ENCODE measurements around the gene SLC25A44.

Gene SLC25A44

GRCh38 chr1:156149374-156150332 is 44.3 kb upstream of the SLC25A44 start:
- DNase-seq (ENCODE audit: low read depth in 2 of 2): no peak
- TF ChIP-seq, protein P1, sequence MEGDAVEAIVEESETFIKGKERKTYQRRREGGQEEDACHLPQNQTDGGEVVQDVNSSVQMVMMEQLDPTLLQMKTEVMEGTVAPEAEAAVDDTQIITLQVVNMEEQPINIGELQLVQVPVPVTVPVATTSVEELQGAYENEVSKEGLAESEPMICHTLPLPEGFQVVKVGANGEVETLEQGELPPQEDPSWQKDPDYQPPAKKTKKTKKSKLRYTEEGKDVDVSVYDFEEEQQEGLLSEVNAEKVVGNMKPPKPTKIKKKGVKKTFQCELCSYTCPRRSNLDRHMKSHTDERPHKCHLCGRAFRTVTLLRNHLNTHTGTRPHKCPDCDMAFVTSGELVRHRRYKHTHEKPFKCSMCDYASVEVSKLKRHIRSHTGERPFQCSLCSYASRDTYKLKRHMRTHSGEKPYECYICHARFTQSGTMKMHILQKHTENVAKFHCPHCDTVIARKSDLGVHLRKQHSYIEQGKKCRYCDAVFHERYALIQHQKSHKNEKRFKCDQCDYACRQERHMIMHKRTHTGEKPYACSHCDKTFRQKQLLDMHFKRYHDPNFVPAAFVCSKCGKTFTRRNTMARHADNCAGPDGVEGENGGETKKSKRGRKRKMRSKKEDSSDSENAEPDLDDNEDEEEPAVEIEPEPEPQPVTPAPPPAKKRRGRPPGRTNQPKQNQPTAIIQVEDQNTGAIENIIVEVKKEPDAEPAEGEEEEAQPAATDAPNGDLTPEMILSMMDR (IDR thresholded peaks at IDR 0.05; ENCODE audit: low read depth, low read length): no peak
- H3K4me3 ChIP-seq (replicated peaks in 1 of 2; ENCODE audit: low read depth in 2 of 2, low read length in 2 of 2): no peak overlapping the region

DNA sequence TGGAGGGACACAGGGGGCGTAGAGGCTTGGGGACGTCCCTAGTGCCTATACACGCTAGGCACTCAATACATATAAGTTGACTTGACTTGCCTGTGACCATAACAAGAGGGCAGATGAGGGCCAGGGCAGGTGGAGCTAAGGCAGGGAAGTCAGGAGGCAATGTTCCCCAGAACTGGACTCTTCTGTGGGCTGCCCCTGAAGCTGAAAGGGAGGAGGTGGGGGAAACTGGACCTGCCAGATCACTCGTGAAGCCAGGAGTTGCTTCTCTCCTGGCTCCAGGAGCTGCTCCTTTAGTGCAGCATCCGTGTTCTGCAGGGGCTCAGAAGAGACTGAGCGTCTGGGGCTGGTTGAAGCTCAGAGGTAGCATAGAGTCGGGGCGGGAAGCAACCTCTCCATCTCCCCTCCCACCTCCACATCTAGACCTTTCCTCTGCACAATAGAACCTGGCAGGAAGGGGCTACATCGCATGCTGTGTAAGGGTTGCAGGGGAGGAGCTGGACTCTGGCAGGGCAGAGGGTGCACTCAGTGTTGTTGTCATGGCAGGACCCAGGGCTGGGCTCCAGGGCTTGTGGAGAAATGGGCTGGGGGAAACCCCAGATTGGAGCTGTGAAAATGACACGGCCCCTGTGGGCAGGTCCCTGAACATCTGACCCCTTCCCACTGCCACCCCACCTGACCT is 43.4 kb upstream of the SLC25A44 start:
- TF ChIP-seq, protein P1 (IDR thresholded peaks at IDR 0.05; ENCODE audit: low read depth, low read length): no peak
- no peak overlapping the region for H3K4me3 ChIP-seq (replicated peaks in 1 of 2; ENCODE audit: low read depth in 2 of 2, low read length in 2 of 2)
- no peak for DNase-seq (ENCODE audit: low read depth in 2 of 2)

GRCh38 chr1:156151093-156151688 is 42.7 kb upstream of the SLC25A44 start:
- TF ChIP-seq, protein P1 (IDR thresholded peaks at IDR 0.05; ENCODE audit: low read depth, low read length): no peak
- no peak overlapping the region for H3K4me3 ChIP-seq (replicated peaks in 1 of 2; ENCODE audit: low read depth in 2 of 2, low read length in 2 of 2)
- DNase-seq (ENCODE audit: low read depth in 2 of 2): peak in 1 of 2 donors; percentile 58

GRCh38 chr1:156152628-156153027 is 41.3 kb upstream of the SLC25A44 start:
- TF ChIP-seq, protein P1 (IDR thresholded peaks at IDR 0.05; ENCODE audit: low read depth, low read length): no peak
- no peak overlapping the region for H3K4me3 ChIP-seq (replicated peaks in 1 of 2; ENCODE audit: low read depth in 2 of 2, low read length in 2 of 2)
- DNase-seq (ENCODE audit: low read depth in 2 of 2): no peak

DNA sequence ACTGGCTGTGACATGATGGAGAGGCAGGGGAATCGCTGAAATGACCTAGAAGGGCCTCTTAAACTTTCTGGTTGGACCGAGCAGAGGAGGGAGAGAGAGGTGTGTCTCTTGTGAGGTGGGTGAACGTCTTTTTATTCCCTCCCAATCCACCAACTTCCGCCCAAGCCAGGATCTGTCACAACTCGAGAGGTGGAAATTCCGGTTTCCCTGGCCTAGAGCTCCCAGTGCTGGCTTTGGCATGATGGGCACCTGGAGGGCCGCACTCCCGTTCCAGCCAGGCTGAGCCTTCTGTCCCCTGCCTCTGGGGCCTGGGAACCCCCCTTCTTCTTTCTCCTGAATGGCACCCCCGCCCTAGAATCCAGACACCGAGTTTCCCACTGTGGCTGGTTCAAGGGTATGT is 40.5 kb upstream of the SLC25A44 start, which contains the start of gene SEMA4A:
TSS of gene SEMA4A (plus strand) at position 224 of the 400 bp plus-strand sequence. CDS start 994 bp downstream, outside the sequence.
- H3K4me3 ChIP-seq (replicated peaks in 1 of 2; ENCODE audit: low read depth in 2 of 2, low read length in 2 of 2): no peak within 1 kb of the TSS
- no peak for DNase-seq (ENCODE audit: low read depth in 2 of 2)
- TF ChIP-seq, protein P1 (IDR thresholded peaks at IDR 0.05; ENCODE audit: low read depth, low read length): no peak

DNA sequence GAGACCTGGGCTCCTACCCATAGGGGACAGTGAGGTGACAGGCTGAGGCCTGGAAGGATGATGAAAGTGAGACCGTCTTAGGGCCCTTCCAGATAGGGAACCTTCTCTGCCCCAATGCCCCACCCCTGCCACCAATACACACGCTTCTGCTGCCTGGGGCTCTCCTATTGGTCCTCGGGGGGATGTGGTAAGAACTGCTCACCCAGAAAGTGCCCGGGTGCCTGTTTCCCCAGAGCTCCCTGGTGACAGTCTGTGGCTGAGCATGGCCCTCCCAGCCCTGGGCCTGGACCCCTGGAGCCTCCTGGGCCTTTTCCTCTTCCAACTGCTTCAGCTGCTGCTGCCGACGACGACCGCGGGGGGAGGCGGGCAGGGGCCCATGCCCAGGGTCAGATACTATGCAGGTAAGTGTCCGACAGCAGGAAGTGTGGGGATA is 39.6 kb upstream of the SLC25A44 start:
- no peak for DNase-seq (ENCODE audit: low read depth in 2 of 2)
- TF ChIP-seq, protein P1 (IDR thresholded peaks at IDR 0.05; ENCODE audit: low read depth, low read length): no peak
- H3K4me3 ChIP-seq (replicated peaks in 1 of 2; ENCODE audit: low read depth in 2 of 2, low read length in 2 of 2): no peak overlapping the region

All from cardiac fibroblast (primary cell).